NOMO-1 (cell line): Measurements from ENCODE around the gene LTV1.
"Not testable (repeated sequence)": the region's sequence is repeated elsewhere in the genome, so short reads cannot be mapped to it uniquely, and the experiment has no call there.

Experiments
- DNase-seq, 2 experiments: peaks; one replicate each; lab custom pipeline; 2025; ENCODE audit not compliant: unreplicated experiment in 2 of 2; lab: John Stamatoyannopoulos, UW

Gene LTV1

GRCh38 chr6:143842902-143843676, at the start of gene LTV1:
LTV1 (plus strand) TSS chr6:143843338; CDS start chr6:143843478, 140 bp downstream.
- peak; percentile 93 to 94 for DNase-seq

- not testable (repeated sequence) for DNase-seq
These were observed 46.6 kb upstream of the LTV1 start for GRCh38 chr6:143796551-143796950.

GRCh38 chr6:143798487-143798886, 44.7 kb upstream of the LTV1 start:
- DNase-seq: not testable (repeated sequence)

- DNase-seq: no peak
These were observed 40.1 kb upstream of the LTV1 start for GRCh38 chr6:143802833-143803565.

GRCh38 chr6:143803769-143804568, 39.2 kb upstream of the LTV1 start:
- no peak for DNase-seq

GRCh38 chr6:143804835-143805239, 38.3 kb upstream of the LTV1 start:
- no peak for DNase-seq

- peak in 1 of 2 experiments; percentile 6 for DNase-seq
These were observed 36.6 kb upstream of the LTV1 start for GRCh38 chr6:143806282-143807102.

- peak in 1 of 2 experiments; percentile 42 for DNase-seq
These were observed 35.9 kb upstream of the LTV1 start for GRCh38 chr6:143807103-143807772.

GRCh38 chr6:143810745-143811144, 32.4 kb upstream of the LTV1 start:
- no peak for DNase-seq

GRCh38 chr6:143811501-143812157, 31.5 kb upstream of the LTV1 start:
- no peak for DNase-seq

GRCh38 chr6:143817621-143818020, 25.5 kb upstream of the LTV1 start:
- no peak for DNase-seq

GRCh38 chr6:143821359-143821758, 21.8 kb upstream of the LTV1 start:
- no peak for DNase-seq

GRCh38 chr6:143822584-143823024, 20.5 kb upstream of the LTV1 start:
- DNase-seq: no peak

- no peak for DNase-seq
These were observed 19.6 kb upstream of the LTV1 start for GRCh38 chr6:143823548-143823947.

GRCh38 chr6:143828572-143828971, 14.6 kb upstream of the LTV1 start:
- DNase-seq: no peak

- DNase-seq: no peak
These were observed 7.0 kb upstream of the LTV1 start for GRCh38 chr6:143836150-143836549.

- DNase-seq: peak; percentile 75 to 95
These were observed 4.7 kb upstream of the LTV1 start for GRCh38 chr6:143838395-143838794.

GRCh38 chr6:143839196-143839595, 3.9 kb upstream of the LTV1 start:
- no peak for DNase-seq

GRCh38 chr6:143840595-143841265, 2.4 kb upstream of the LTV1 start:
- no peak for DNase-seq
